HEK293 (cell line): ENCODE results near the gene MNX1.

Source experiments
- CTCF ChIA-PET: fragments of 350-600 bp; formaldehyde crosslinking; extraction: SDS; loops from one replicate; lab custom pipeline; 2021; ENCODE audit warnings: antibody characterized with exemption; lab: Yijun Ruan, JAX
- POLR2A ChIA-PET: fragments of 300-600 bp; formaldehyde crosslinking; extraction: SDS; loops from one replicate; lab custom pipeline; 2020; ENCODE audit warnings: antibody characterized with exemption, inconsistent platforms; lab: Yijun Ruan, JAX
- H3K27ac ChIP-seq: fragments of 200-500 bp; sonication (Bioruptor generic); 2 replicates; pipeline ENCODE4 v1.5.1; 2014; ENCODE audit warnings: low read depth, low read length, control low read depth, inconsistent platforms; ENCODE audit errors: extremely low read depth
- H3K36me3 ChIP-seq, 2 experiments: fragments of 200-500 bp in 1 of 2; sonication (Bioruptor generic) in 1 of 2; 1 replicate in 1 of 2; 2 replicates in 1 of 2; pipeline ENCODE4 v1.5.1; 2014 to 2017; ENCODE audit warnings: inconsistent platforms in 2 of 2, low read length in 2 of 2; ENCODE audit not compliant: control insufficient read depth in 2 of 2, insufficient read depth in 1 of 2
- H3K4me1 ChIP-seq: fragments of 200-500 bp; sonication (Bioruptor generic); 2 replicates; pipeline ENCODE4 v1.5.1; 2014; ENCODE audit warnings: mild to moderate bottlenecking, low read length, inconsistent platforms; ENCODE audit not compliant: control insufficient read depth, insufficient read depth
- H3K4me3 ChIP-seq: 2 replicates; pipeline ENCODE4 v1.5.1; 2011; ENCODE audit warnings: low read depth, mild to moderate bottlenecking, control low read depth, low read length, moderate library complexity
- H3K9me3 ChIP-seq: fragments of 200-500 bp; sonication (Bioruptor generic); 2 replicates; pipeline ENCODE4 v1.5.1; 2014; ENCODE audit warnings: low read depth, low read length, inconsistent platforms; ENCODE audit not compliant: control insufficient read depth, insufficient read depth
- GLIS1 ChIP-seq: fragments of 450-650 bp; formaldehyde crosslinking; IDR thresholded peaks from 2 replicates; pipeline ENCODE4 v1.5.1; 2016; ENCODE audit warnings: missing biosample characterization, missing genetic modification characterization
- GLIS2 ChIP-seq: fragments of 450-650 bp; formaldehyde crosslinking; IDR thresholded peaks from 2 replicates; pipeline ENCODE4 v1.5.1; 2016; ENCODE audit warnings: missing biosample characterization, missing genetic modification characterization
- REPIN1 ChIP-seq: fragments of 450-650 bp; formaldehyde crosslinking; IDR thresholded peaks from 2 replicates; pipeline ENCODE4 v1.5.1; 2017; ENCODE audit warnings: missing biosample characterization, missing genetic modification characterization, low read depth
- SP2 ChIP-seq: fragments of 450-650 bp; formaldehyde crosslinking; IDR thresholded peaks from 2 replicates; pipeline ENCODE4 v1.5.1; 2016; ENCODE audit warnings: missing biosample characterization, missing genetic modification characterization
- YY1 ChIP-seq: fragments of 450-650 bp; formaldehyde crosslinking; IDR thresholded peaks from 2 replicates; pipeline ENCODE4 v1.5.1; 2018; ENCODE audit warnings: missing biosample characterization, missing genetic modification characterization
- ZBTB1 ChIP-seq: fragments of 450-650 bp; formaldehyde crosslinking; IDR thresholded peaks from 2 replicates; pipeline ENCODE4 v1.5.1; 2016; ENCODE audit warnings: missing biosample characterization, missing genetic modification characterization
- ZBTB20 ChIP-seq: fragments of 450-650 bp; formaldehyde crosslinking; IDR thresholded peaks from 2 replicates; pipeline ENCODE4 v1.5.1; 2016; ENCODE audit warnings: missing biosample characterization, missing genetic modification characterization
- ZNF350 ChIP-seq: fragments of 450-650 bp; formaldehyde crosslinking; IDR thresholded peaks from 2 replicates; pipeline ENCODE4 v1.5.0; 2017; ENCODE audit warnings: missing biosample characterization, mild to moderate bottlenecking, missing genetic modification characterization
- ZNF510 ChIP-seq: fragments of 450-650 bp; formaldehyde crosslinking; IDR thresholded peaks from 2 replicates; pipeline ENCODE4 v1.5.1; 2018; ENCODE audit warnings: mild to moderate bottlenecking, missing genetic modification characterization, missing biosample characterization; ENCODE audit not compliant: insufficient replicate concordance
- ZNF521 ChIP-seq: fragments of 450-650 bp; formaldehyde crosslinking; IDR thresholded peaks from 2 replicates; pipeline ENCODE4 v1.5.1; 2017; ENCODE audit warnings: missing biosample characterization, mild to moderate bottlenecking, missing genetic modification characterization
- ZNF701 ChIP-seq: fragments of 450-650 bp; formaldehyde crosslinking; IDR thresholded peaks from 2 replicates; pipeline ENCODE4 v1.5.1; 2016; ENCODE audit warnings: missing biosample characterization, missing genetic modification characterization
- TF ChIP-seq, protein P1 (sequence below): fragments of 450-650 bp; formaldehyde crosslinking; conservative IDR thresholded peaks from 2 replicates; pipeline ENCODE4 v1.5.1; 2016; ENCODE audit warnings: low read depth, missing biosample characterization, missing genetic modification characterization
- TF ChIP-seq, protein P2 (sequence below): fragments of 450-650 bp; formaldehyde crosslinking; IDR thresholded peaks from 2 replicates; pipeline ENCODE4 v1.5.1; 2016; ENCODE audit warnings: missing biosample characterization, missing genetic modification characterization, borderline replicate concordance
- TF ChIP-seq, protein P3 (sequence below): fragments of 450-650 bp; formaldehyde crosslinking; IDR thresholded peaks from 2 replicates; pipeline ENCODE4 v1.5.1; 2016; ENCODE audit warnings: missing biosample characterization, missing genetic modification characterization
- TF ChIP-seq, protein P4 (sequence below): fragments of 450-650 bp; formaldehyde crosslinking; IDR thresholded peaks from 2 replicates; pipeline ENCODE4 v1.5.1; 2016; ENCODE audit warnings: missing biosample characterization, missing genetic modification characterization

The MNX1 gene

DNA sequence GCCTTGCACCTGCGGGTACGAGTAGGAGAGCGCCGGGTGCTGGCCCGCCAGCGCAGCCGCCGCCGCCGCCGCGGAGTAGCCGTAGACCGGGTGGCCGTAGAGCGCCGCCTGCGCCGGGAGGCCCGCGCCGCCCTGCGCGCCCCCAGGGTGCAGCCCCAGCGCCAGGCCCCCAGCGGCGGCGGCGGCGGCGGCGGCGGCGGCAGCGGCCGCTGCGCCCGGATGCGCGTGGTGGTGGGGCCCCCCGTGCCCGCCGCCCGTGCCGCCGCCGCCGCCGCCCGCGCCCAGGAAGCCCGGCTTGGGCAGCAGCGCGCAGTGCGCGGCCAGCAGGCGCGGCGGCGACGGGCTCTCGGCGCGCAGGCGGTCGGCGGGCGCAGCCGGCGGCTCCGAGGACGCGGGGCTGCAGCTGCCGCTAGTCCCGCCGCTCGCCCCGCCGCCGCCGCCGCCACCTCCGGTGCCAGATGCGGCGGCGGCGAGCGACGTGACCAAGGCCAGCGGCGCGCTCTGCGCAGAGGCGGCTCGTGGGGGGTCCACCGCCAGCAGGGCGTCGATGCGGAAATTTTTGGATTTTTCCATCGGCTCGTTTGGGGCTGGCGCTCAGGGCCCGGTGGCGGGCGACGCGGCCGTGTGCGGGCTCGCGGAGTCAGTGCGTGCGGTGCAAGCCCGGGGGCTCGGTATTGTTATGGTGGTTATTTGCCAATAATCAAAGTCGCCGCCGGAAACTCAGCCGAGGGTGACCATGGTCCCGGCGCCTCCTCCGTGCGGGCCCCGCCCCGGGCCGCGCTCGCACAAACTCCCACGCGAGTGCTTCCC is 480 bp downstream of the MNX1 start:
- peak overlapping the region; percentile 69; the same call in 1 of the 2 replicates for H3K27ac ChIP-seq
- POLR2A ChIA-PET: interaction anchor here (0.6 to 1.6 kb wide), 6 partner anchors 10 to 99 kb away, joined by 3 to 6 read pairs (median 3); no protein-coding TSS in a partner anchor
- TF ChIP-seq, protein P1, sequence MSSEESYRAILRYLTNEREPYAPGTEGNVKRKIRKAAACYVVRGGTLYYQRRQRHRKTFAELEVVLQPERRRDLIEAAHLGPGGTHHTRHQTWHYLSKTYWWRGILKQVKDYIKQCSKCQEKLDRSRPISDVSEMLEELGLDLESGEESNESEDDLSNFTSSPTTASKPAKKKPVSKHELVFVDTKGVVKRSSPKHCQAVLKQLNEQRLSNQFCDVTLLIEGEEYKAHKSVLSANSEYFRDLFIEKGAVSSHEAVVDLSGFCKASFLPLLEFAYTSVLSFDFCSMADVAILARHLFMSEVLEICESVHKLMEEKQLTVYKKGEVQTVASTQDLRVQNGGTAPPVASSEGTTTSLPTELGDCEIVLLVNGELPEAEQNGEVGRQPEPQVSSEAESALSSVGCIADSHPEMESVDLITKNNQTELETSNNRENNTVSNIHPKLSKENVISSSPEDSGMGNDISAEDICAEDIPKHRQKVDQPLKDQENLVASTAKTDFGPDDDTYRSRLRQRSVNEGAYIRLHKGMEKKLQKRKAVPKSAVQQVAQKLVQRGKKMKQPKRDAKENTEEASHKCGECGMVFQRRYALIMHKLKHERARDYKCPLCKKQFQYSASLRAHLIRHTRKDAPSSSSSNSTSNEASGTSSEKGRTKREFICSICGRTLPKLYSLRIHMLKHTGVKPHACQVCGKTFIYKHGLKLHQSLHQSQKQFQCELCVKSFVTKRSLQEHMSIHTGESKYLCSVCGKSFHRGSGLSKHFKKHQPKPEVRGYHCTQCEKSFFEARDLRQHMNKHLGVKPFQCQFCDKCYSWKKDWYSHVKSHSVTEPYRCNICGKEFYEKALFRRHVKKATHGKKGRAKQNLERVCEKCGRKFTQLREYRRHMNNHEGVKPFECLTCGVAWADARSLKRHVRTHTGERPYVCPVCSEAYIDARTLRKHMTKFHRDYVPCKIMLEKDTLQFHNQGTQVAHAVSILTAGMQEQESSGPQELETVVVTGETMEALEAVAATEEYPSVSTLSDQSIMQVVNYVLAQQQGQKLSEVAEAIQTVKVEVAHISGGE (tag by site-specific recombination): peak; percentile 12; the same call in 1 of the 2 replicates
- TF ChIP-seq ZNF701 (tag by site-specific recombination): no peak
- TF ChIP-seq ZBTB1 (tag by site-specific recombination): peak; percentile 53; the same call in 1 of the 2 replicates
- TF ChIP-seq GLIS2 (tag by site-specific recombination): peak; percentile 43
- TF ChIP-seq, protein P2, sequence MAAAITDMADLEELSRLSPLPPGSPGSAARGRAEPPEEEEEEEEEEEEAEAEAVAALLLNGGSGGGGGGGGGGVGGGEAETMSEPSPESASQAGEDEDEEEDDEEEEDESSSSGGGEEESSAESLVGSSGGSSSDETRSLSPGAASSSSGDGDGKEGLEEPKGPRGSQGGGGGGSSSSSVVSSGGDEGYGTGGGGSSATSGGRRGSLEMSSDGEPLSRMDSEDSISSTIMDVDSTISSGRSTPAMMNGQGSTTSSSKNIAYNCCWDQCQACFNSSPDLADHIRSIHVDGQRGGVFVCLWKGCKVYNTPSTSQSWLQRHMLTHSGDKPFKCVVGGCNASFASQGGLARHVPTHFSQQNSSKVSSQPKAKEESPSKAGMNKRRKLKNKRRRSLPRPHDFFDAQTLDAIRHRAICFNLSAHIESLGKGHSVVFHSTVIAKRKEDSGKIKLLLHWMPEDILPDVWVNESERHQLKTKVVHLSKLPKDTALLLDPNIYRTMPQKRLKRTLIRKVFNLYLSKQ (tag by site-specific recombination): no peak
- 0 out of 2 replicates have a peak, but pooled peaks have one; percentile 37 for TF ChIP-seq YY1 (tag by site-specific recombination)
- no peak for TF ChIP-seq ZNF521 (tag by site-specific recombination)
- TF ChIP-seq GLIS1 (tag by site-specific recombination): peak; percentile 24
- TF ChIP-seq, protein P3, sequence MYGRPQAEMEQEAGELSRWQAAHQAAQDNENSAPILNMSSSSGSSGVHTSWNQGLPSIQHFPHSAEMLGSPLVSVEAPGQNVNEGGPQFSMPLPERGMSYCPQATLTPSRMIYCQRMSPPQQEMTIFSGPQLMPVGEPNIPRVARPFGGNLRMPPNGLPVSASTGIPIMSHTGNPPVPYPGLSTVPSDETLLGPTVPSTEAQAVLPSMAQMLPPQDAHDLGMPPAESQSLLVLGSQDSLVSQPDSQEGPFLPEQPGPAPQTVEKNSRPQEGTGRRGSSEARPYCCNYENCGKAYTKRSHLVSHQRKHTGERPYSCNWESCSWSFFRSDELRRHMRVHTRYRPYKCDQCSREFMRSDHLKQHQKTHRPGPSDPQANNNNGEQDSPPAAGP: peak; percentile 42; the same call in 1 of the 2 replicates
- TF ChIP-seq SP2: 0 out of 2 replicates have a peak, but pooled peaks have one; percentile 6
- no peak for TF ChIP-seq ZNF510 (tag by site-specific recombination)
- TF ChIP-seq ZBTB20 (tag by site-specific recombination): peak; percentile 74; the same call in 1 of the 2 replicates
- TF ChIP-seq REPIN1: 0 out of 2 replicates have a peak, but pooled peaks have one; percentile 32
- TF ChIP-seq ZNF350: no peak
- TF ChIP-seq, protein P4, sequence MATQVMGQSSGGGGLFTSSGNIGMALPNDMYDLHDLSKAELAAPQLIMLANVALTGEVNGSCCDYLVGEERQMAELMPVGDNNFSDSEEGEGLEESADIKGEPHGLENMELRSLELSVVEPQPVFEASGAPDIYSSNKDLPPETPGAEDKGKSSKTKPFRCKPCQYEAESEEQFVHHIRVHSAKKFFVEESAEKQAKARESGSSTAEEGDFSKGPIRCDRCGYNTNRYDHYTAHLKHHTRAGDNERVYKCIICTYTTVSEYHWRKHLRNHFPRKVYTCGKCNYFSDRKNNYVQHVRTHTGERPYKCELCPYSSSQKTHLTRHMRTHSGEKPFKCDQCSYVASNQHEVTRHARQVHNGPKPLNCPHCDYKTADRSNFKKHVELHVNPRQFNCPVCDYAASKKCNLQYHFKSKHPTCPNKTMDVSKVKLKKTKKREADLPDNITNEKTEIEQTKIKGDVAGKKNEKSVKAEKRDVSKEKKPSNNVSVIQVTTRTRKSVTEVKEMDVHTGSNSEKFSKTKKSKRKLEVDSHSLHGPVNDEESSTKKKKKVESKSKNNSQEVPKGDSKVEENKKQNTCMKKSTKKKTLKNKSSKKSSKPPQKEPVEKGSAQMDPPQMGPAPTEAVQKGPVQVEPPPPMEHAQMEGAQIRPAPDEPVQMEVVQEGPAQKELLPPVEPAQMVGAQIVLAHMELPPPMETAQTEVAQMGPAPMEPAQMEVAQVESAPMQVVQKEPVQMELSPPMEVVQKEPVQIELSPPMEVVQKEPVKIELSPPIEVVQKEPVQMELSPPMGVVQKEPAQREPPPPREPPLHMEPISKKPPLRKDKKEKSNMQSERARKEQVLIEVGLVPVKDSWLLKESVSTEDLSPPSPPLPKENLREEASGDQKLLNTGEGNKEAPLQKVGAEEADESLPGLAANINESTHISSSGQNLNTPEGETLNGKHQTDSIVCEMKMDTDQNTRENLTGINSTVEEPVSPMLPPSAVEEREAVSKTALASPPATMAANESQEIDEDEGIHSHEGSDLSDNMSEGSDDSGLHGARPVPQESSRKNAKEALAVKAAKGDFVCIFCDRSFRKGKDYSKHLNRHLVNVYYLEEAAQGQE (tag by site-specific recombination): peak; percentile 25; the same call in 1 of the 2 replicates
- peaks cover 10% of the 10 kb centered on the region; the same call in 1 of the 2 replicates for H3K4me1 ChIP-seq
- no peaks in the 10 kb centered on the region for H3K9me3 ChIP-seq
- peaks cover 0 to 17% of the 10 kb centered on the region in 2 experiments; a peak in 2 of 3 replicates for H3K36me3 ChIP-seq
- CTCF ChIA-PET: interaction anchor here (0.7 kb wide), 2 partner anchors 60 to 147 kb away, joined by 3 to 5 read pairs; partner anchors contain the start of gene NOM1
- peak overlapping the region; percentile 71 for H3K4me3 ChIP-seq
